OCI-LY7 (cell line): ENCODE data around the gene TPSD1.

Source experiments
- EZH2phosphoT487 ChIP-seq: fragments of 200-600 bp; sonication (generic); IDR thresholded peaks from 2 replicates; pipeline ENCODE4 v1.6.1; 2018; ENCODE audit warnings: low read depth, borderline replicate concordance, mild to moderate bottlenecking, mixed run types, antibody characterized with exemption, low read length, moderate library complexity, mixed read lengths
- TF ChIP-seq, protein P1 (sequence below): fragments of 200-600 bp; sonication (generic); conservative IDR thresholded peaks from 2 replicates; pipeline ENCODE4 v1.5.1; 2014; ENCODE audit warnings: mild to moderate bottlenecking, antibody characterized with exemption, low read length, moderate library complexity, mixed read lengths

DNA sequence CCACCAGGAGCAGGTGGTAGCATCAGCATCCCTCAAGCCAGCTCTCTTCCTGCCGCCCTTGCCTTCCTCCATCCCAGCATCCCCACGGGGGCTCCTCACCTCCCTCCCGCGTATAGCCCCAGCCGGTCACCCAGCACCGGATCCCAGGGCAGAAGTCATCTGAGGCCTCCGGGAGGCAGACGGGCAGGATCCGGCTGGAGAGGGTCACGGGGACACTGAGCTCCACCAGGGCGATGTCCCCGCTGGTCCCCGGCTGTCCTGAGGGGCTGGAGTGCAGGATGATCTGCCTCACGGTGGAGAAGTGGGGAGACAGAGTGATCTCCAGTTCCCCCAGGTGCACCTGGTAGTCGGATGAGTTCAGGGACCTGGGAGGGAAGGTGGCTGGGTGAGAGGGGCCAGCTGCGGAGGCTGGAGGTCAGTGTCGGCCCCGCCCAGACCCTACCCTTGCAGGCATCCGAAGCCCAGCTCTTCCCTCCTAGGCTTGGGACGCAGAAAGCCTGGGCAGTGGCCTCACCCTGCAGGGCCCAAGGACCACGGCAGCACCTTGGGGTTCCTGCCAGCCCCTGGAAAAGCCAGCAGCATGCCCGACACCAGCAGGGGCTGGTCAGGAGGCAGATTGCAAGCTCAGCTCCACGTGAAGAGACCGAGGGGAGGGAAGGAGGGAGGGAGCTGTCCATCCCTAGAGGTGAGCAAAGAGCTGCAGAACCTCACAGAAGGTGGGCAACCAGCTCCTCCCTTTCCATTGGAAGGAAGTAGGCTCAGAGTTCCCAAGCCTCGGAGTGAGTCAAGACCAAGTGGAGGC is 33.1 kb upstream of the TPSD1 start:
- TF ChIP-seq, protein P1, sequence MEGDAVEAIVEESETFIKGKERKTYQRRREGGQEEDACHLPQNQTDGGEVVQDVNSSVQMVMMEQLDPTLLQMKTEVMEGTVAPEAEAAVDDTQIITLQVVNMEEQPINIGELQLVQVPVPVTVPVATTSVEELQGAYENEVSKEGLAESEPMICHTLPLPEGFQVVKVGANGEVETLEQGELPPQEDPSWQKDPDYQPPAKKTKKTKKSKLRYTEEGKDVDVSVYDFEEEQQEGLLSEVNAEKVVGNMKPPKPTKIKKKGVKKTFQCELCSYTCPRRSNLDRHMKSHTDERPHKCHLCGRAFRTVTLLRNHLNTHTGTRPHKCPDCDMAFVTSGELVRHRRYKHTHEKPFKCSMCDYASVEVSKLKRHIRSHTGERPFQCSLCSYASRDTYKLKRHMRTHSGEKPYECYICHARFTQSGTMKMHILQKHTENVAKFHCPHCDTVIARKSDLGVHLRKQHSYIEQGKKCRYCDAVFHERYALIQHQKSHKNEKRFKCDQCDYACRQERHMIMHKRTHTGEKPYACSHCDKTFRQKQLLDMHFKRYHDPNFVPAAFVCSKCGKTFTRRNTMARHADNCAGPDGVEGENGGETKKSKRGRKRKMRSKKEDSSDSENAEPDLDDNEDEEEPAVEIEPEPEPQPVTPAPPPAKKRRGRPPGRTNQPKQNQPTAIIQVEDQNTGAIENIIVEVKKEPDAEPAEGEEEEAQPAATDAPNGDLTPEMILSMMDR = no peak
- TF ChIP-seq EZH2phosphoT487 = no peak
